H7 (cell line): ENCODE results near the gene S100A14. TPM values are rescaled to one million over a fixed set of nuclear protein-coding genes. Genes with fewer than 3 reads are reported as not detected.
A peak's percentile ranks its signal among the peaks of the same experiment; 100 is the strongest.
"Not testable (repeated sequence)": the region's sequence is repeated elsewhere in the genome, so short reads cannot be mapped to it uniquely, and the experiment has no call there.

ENCODE experiments used
- DNase-seq: peaks from one replicate; pipeline ENCODE4 v3.0.0; 2012
- H3K27me3 ChIP-seq: 2 replicates; pipeline ENCODE4 v1.6.0; 2011; ENCODE audit warnings: mild to moderate bottlenecking, low read length; ENCODE audit not compliant: control insufficient read depth, insufficient read depth
- H3K36me3 ChIP-seq: replicated peaks from 2 replicates; pipeline ENCODE4 v1.5.1; 2011; ENCODE audit warnings: low read length; ENCODE audit not compliant: control insufficient read depth, insufficient read depth
- H3K4me3 ChIP-seq: 2 replicates; pipeline ENCODE4 v1.5.1; 2011; ENCODE audit warnings: low read depth, mild to moderate bottlenecking, control low read depth, low read length, moderate library complexity; ENCODE audit not compliant: insufficient read depth
- total RNA-seq: library from RNA; depleted of rRNA; stranded (reverse); fragments of >200 nt; shearing (Covaris generic); gene quantifications from 2 replicates; pipeline ENCODE4 v1.2.3, GENCODE V29; 2014

The S100A14 gene
- total RNA-seq, 1 experiment from 2014 or later = 1.8 TPM

- H3K36me3 ChIP-seq = no peaks in the 10 kb centered on the region
- H3K4me3 ChIP-seq = no peak overlapping the region
- no peaks in the 10 kb centered on the region for H3K27me3 ChIP-seq
- DNase-seq = no peak
Observed at GRCh38 chr1:153577624-153578051, 38.5 kb downstream of the S100A14 start.

- H3K36me3 ChIP-seq = no peaks in the 10 kb centered on the region
- no peak for DNase-seq
Observed at GRCh38 chr1:153577138-153577537, 39.0 kb downstream of the S100A14 start.

DNA sequence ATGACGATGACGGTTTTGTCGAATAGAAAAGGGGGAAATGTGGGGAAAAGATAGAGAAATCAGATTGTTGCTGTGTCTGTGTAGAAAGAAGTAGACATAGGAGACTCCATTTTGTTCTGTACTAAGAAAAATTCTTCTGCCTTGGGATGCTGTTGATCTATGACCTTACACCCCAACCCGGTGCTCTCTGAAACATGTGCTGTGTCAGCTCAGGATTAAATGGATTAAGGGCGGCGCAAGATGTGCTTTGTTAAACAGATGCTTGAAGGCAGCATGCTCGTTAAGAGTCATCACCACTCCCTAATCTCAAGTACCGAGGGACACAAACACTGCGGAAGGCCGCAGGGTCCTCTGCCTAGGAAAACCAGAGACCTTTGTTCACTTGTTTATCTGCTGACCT is 40.6 kb downstream of the S100A14 start:
- DNase-seq, H3K36me3 ChIP-seq, H3K4me3 ChIP-seq: not testable (repeated sequence)

More at GRCh38 chr1:153577138-153577537, 39.0 kb downstream of the S100A14 start:
- Histone ChIP-seq H3K4me3 (no peak overlapping the region), H3K27me3 (no peaks in the 10 kb centered on the region)

DNA sequence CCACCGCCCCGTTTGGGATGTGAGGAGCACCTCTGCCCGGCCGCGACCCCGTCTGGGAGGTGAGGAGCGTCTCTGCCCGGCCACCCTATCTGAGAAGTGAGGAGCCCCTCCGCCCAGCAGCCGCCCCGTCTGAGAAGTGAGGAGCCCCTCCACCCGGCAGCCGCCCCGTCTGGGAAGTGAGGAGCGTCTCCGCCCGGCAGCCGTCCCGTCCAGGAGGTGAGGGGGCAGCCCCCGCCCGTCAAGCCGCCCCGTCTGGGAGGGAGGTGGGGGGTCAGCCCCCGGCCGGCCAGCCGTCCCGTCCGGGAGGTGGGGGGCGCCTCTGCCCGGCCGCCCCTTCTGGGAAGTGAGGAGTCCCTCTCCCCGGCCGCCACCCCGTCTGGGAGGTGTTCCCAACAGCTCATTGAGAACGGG is 41.0 kb downstream of the S100A14 start:
- not testable (repeated sequence) for DNase-seq, H3K27me3 ChIP-seq, H3K36me3 ChIP-seq, H3K4me3 ChIP-seq

More for the DNA sequence above, 40.6 kb downstream of the S100A14 start:
- not testable (repeated sequence) for H3K27me3 ChIP-seq

- DNase-seq = no peak
- Histone ChIP-seq H3K27me3 (no peaks in the 10 kb centered on the region; the same call in 1 of the 2 replicates), H3K4me3 (no peak overlapping the region), H3K36me3 (no peaks in the 10 kb centered on the region)
Observed at GRCh38 chr1:153573351-153573750, 42.8 kb downstream of the S100A14 start.

DNA sequence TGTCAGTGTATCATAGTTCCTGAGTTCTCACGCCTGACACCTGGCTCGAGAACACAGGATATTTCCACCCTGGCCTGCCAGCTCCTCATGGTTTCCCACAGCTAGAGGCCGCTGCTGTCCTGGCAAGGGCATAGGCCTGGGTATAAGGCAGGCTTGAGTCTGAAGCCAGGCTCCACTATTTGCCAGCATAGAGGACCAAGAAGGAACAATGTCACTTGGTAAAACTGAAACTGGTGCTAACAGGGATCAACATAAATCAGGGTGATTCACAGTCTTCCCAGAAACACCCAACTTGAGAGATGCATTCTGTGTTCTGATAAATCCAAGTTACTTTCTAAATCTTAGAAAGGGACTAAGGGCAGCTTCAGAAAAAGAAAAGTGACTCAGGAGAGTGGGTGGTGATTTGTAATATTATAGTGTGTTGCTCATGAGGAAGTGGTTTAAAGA is 43.5 kb downstream of the S100A14 start:
- DNase-seq = peak; percentile 85
- Histone ChIP-seq H3K36me3 (no peaks in the 10 kb centered on the region), H3K27me3 (no peaks in the 10 kb centered on the region; the same call in 1 of the 2 replicates), H3K4me3 (no peak overlapping the region)

- Histone ChIP-seq H3K27me3 (no peaks in the 10 kb centered on the region; the same call in 1 of the 2 replicates), H3K36me3 (no peaks in the 10 kb centered on the region), H3K4me3 (no peak overlapping the region)
- DNase-seq = no peak
Observed at GRCh38 chr1:153571706-153572105, 44.4 kb downstream of the S100A14 start.

- no peak overlapping the region for H3K4me3 ChIP-seq
- H3K27me3 ChIP-seq = no peaks in the 10 kb centered on the region; the same call in 1 of the 2 replicates
- no peaks in the 10 kb centered on the region for H3K36me3 ChIP-seq
- DNase-seq = no peak
Observed at GRCh38 chr1:153570874-153571273, 45.3 kb downstream of the S100A14 start.

- no peak overlapping the region for H3K4me3 ChIP-seq
- no peak for DNase-seq
- H3K36me3 ChIP-seq = no peaks in the 10 kb centered on the region
- no peaks in the 10 kb centered on the region; the same call in 1 of the 2 replicates for H3K27me3 ChIP-seq
Observed at GRCh38 chr1:153569465-153569864, 46.7 kb downstream of the S100A14 start.

GRCh38 chr1:153568367-153569099 is 47.6 kb downstream of the S100A14 start:
- H3K27me3 ChIP-seq = no peaks in the 10 kb centered on the region; the same call in 1 of the 2 replicates
- peak; percentile 93 for DNase-seq
- no peaks in the 10 kb centered on the region for H3K36me3 ChIP-seq
- H3K4me3 ChIP-seq = peak overlapping the region; percentile 23; the same call in 1 of the 2 replicates

DNA sequence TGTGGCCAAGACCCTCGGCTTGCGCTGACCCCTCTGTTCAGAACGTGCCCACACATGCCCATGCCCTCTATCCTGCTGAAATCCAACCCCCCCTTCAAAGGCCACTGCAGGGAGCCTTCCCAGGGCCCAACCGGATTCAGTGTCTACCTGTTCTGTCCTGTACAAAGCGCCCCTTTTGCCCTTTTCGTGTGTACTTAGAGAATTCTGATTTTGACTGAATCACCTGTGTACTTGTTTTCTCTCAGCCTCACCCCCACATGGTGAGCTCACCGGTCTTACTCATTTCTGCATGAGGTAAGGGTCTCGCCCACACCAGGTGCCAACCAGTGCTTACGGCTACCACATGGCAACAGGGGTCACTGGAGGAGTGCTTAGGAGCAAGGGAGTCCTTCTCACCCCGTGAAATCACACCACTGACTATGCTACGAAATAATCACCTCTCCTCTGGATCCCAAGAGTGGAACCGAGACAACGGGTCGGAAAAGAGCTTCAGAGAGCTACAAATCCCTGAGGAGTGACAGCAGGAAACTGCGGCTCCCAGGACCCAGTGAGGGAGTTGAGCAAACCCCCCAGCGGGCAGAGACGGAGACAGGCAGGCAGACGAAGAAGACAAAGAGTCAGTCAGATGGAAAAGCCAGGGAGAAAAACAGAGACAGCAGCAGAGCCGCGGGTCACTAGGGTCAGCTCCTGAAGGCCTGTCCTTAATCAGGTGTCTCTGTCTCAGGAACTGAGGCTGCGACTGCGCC is 48.3 kb downstream of the S100A14 start:
- Histone ChIP-seq H3K27me3 (no peaks in the 10 kb centered on the region; the same call in 1 of the 2 replicates), H3K36me3 (no peaks in the 10 kb centered on the region), H3K4me3 (peak overlapping the region; percentile 23; the same call in 1 of the 2 replicates)
- peak; percentile 59 for DNase-seq

GRCh38 chr1:153566414-153567371 is 49.4 kb downstream of the S100A14 start:
- H3K4me3 ChIP-seq = no peak overlapping the region
- no peaks in the 10 kb centered on the region for H3K36me3 ChIP-seq
- DNase-seq = peak; percentile 93
- no peaks in the 10 kb centered on the region; the same call in 1 of the 2 replicates for H3K27me3 ChIP-seq

DNA sequence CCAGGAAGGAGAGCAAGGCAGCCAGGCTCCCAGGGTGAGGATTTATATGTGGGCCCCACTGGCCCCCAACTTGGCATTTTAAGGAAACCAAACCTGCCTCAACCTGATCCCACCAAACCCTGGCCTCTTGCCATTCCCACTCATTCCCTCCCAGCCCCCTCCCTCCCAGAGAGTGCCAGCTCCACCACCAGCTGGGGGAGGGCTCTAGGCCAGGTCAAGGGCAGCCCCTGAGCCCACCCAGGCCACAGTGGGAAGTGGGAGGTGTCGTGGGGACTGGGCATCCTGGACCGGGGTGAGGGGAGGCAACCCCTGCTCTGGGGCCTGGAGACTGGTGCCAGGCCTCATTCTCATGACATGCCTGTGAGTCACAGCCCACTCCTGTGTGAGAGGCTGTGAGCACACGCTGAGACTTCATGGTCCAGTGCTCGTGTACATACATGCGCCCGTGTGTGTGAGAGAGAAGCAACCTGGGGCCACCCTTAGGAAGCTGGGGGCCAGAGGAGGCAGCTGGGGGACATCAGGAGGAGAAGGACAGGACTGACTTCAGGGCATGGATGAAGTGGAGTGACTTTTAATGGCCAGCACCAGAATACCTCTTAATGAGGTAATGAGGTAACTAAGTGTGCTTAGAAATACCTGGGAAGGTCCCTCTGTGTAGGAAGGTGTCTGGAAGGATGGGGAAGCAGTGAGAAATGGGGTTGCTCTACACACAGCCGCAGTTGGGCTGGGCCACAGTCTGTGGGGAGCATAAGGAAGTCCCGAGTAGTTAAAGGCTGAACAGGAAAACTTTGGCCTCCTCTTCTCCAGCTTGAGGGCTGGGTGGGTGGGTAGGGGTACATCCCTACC is 50.4 kb downstream of the S100A14 start, which contains the start of gene S100A2:
Gene S100A2 (minus strand): TSS at position 316 of the 846 bp plus-strand sequence. CDS start 1,967 bp downstream, outside the sequence.
- Histone ChIP-seq H3K4me3 (no peak within 1 kb of the TSS), H3K36me3 (no peaks in the 10 kb centered on the region), H3K27me3 (no peaks in the 10 kb centered on the region; the same call in 1 of the 2 replicates)
- DNase-seq = peak; percentile 53
